ENCODE results near the gene FAM168A.

Gene FAM168A

GRCh38 chr11:73384872-73385689 lies 212.8 kb downstream of the FAM168A start:
- no peak for DNase-seq

GRCh38 chr11:73384531-73384871 lies 213.4 kb downstream of the FAM168A start:
- DNase-seq = no peak

- no peak for DNase-seq
These were observed 213.8 kb downstream of the FAM168A start for GRCh38 chr11:73384125-73384441.

GRCh38 chr11:73383249-73384124 lies 214.4 kb downstream of the FAM168A start:
- DNase-seq = no peak

GRCh38 chr11:73382747-73383146 lies 215.2 kb downstream of the FAM168A start:
- DNase-seq = no peak

- DNase-seq = no peak
These were observed 215.7 kb downstream of the FAM168A start for GRCh38 chr11:73382183-73382582.

GRCh38 chr11:73381589-73381988 lies 216.3 kb downstream of the FAM168A start:
- DNase-seq = no peak

- no peak for DNase-seq
These were observed 217.0 kb downstream of the FAM168A start for GRCh38 chr11:73380897-73381410.

- DNase-seq = no peak
These were observed 217.6 kb downstream of the FAM168A start for GRCh38 chr11:73380331-73380730.

GRCh38 chr11:73379189-73379880 lies 218.6 kb downstream of the FAM168A start:
- DNase-seq = no peak

GRCh38 chr11:73376803-73377629 lies 220.9 kb downstream of the FAM168A start:
- peak; percentile 79 for DNase-seq

GRCh38 chr11:73376160-73376802 lies 221.6 kb downstream of the FAM168A start, which contains the start of gene RELT:
TSS of gene RELT (plus strand) at chr11:73376399. CDS start at chr11:73389137, 12,738 bp downstream.
- DNase-seq = peak; percentile 96

GRCh38 chr11:73375830-73376159 lies 222.1 kb downstream of the FAM168A start:
- DNase-seq = no peak

- no peak for DNase-seq
These were observed 223.8 kb downstream of the FAM168A start for GRCh38 chr11:73374151-73374550.

GRCh38 chr11:73372375-73372993 lies 225.4 kb downstream of the FAM168A start:
- no peak for DNase-seq

- DNase-seq = no peak
These were observed 230.4 kb downstream of the FAM168A start for GRCh38 chr11:73367482-73368024.

- no peak for DNase-seq
These were observed 231.0 kb downstream of the FAM168A start for GRCh38 chr11:73366953-73367352.

GRCh38 chr11:73366265-73366610 lies 231.7 kb downstream of the FAM168A start:
- no peak for DNase-seq

- DNase-seq = no peak
These were observed 232.3 kb downstream of the FAM168A start for GRCh38 chr11:73365352-73366264.

GRCh38 chr11:73363147-73363546 lies 234.8 kb downstream of the FAM168A start:
- DNase-seq = no peak

Data from islet precursor cell (in vitro differentiated cells).